OCI-LY3 (cell line): ENCODE data around the gene XPOT.

Source experiments
- EZH2phosphoT487 ChIP-seq: fragments of 200-600 bp; shearing (Covaris generic); IDR thresholded peaks from 2 replicates; pipeline ENCODE4 v1.6.1; 2018; ENCODE audit warnings: antibody characterized with exemption, mixed run types, low read depth
- TF ChIP-seq, protein P1 (sequence below): fragments of 200-600, 300-600 bp; sonication (generic); IDR thresholded peaks from 2 replicates; pipeline ENCODE4 v1.5.1; 2014; ENCODE audit warnings: antibody characterized with exemption, low read length, low read depth

DNA sequence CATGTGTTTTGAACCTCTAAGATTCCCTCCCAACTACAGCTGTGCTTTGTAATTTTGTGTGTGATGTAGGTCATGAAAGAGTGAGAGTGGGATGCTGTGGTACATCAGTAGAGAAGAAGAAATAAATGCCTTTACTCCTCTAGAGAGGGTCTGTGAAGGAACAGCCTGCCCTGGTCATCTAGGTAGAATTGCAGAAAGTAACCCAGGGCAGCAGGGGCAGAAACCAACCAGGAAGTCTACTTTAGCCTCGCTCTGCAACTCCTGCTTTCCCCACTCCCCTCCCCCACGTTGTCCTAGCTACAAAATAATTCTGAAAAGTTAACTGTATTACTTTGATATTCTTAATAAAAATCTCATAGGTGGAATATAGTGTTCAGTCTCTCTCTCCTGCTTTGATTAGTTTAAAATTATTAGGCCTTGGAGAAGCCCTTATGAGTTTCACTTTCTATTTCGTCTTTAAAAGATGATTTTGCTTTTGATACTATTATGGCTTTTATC, 55.3 kb downstream of the XPOT start:
- TF ChIP-seq, protein P1, sequence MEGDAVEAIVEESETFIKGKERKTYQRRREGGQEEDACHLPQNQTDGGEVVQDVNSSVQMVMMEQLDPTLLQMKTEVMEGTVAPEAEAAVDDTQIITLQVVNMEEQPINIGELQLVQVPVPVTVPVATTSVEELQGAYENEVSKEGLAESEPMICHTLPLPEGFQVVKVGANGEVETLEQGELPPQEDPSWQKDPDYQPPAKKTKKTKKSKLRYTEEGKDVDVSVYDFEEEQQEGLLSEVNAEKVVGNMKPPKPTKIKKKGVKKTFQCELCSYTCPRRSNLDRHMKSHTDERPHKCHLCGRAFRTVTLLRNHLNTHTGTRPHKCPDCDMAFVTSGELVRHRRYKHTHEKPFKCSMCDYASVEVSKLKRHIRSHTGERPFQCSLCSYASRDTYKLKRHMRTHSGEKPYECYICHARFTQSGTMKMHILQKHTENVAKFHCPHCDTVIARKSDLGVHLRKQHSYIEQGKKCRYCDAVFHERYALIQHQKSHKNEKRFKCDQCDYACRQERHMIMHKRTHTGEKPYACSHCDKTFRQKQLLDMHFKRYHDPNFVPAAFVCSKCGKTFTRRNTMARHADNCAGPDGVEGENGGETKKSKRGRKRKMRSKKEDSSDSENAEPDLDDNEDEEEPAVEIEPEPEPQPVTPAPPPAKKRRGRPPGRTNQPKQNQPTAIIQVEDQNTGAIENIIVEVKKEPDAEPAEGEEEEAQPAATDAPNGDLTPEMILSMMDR: no peak
- no peak for TF ChIP-seq EZH2phosphoT487
